Measurements from ENCODE around the gene DEFB108B.
"Not testable (repeated sequence)": the region's sequence is repeated elsewhere in the genome, so short reads cannot be mapped to it uniquely, and the experiment has no call there.

- TF ChIP-seq, protein P1, sequence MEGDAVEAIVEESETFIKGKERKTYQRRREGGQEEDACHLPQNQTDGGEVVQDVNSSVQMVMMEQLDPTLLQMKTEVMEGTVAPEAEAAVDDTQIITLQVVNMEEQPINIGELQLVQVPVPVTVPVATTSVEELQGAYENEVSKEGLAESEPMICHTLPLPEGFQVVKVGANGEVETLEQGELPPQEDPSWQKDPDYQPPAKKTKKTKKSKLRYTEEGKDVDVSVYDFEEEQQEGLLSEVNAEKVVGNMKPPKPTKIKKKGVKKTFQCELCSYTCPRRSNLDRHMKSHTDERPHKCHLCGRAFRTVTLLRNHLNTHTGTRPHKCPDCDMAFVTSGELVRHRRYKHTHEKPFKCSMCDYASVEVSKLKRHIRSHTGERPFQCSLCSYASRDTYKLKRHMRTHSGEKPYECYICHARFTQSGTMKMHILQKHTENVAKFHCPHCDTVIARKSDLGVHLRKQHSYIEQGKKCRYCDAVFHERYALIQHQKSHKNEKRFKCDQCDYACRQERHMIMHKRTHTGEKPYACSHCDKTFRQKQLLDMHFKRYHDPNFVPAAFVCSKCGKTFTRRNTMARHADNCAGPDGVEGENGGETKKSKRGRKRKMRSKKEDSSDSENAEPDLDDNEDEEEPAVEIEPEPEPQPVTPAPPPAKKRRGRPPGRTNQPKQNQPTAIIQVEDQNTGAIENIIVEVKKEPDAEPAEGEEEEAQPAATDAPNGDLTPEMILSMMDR (IDR thresholded peaks at IDR 0.05), result not testable (repeated sequence)
- TF ChIP-seq POLR2A (IDR thresholded peaks at IDR 0.05), result not testable (repeated sequence)
Observed at GRCh38 chr11:71799556-71800128, 33.4 kb upstream of the DEFB108B start.

Data from uterus (tissue), 2 donors.